Measurements from ENCODE around the gene TBC1D23.
"Not testable (repeated sequence)": the region's sequence is repeated elsewhere in the genome, so short reads cannot be mapped to it uniquely, and the experiment has no call there.

TBC1D23 gene

DNA sequence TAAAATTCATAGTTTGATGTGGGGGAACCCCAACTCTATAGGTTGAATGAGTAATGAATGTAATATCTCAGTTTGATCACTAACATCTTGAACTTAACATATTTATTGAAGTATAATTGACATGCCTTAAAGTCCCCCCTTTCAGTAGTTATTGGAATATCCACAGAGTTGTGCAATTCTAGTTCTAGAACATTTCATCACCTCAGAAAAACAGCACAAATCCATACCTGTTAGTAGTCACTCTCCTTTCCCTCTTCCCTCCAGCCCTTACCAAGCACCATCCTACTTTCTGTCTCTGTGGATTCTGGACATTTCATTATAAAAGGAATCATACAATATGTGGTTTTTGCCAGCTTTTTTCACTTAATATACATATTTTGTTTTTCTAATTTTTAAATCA, 65.0 kb downstream of the TBC1D23 start:
- Histone ChIP-seq H3K4me1 (ENCODE audit: insufficient read depth, low read length, poor library complexity, severe bottlenecking) (no peaks in the 10 kb centered on the region), H3K9me2 (replicated peaks; ENCODE audit: low read depth, low read length) (no peaks in the 10 kb centered on the region), H3K4me3 (ENCODE audit: low read length, poor library complexity, severe bottlenecking) (no peak overlapping the region), H3K79me2 (ENCODE audit: insufficient read depth, low read length) (no peaks in the 10 kb centered on the region), H3K36me3 (ENCODE audit: insufficient read depth, low read length) (peaks cover 15% of the 10 kb centered on the region; the same call in 1 of the 2 replicates), H3K9ac (ENCODE audit: low read depth, low read length, poor library complexity, severe bottlenecking) (no peak overlapping the region), H3K27me3 (ENCODE audit: insufficient read depth, low read length, poor library complexity, severe bottlenecking) (no peaks in the 10 kb centered on the region), H2AFZ (ENCODE audit: low read length) (no peak overlapping the region), H4K20me1 (ENCODE audit: insufficient read depth, low read length, poor library complexity, severe bottlenecking) (no peaks in the 10 kb centered on the region), H3F3A (ENCODE audit: low read depth) (no peaks in the 10 kb centered on the region), H3K4me2 (ENCODE audit: low read depth, low read length, poor library complexity, severe bottlenecking) (no peak overlapping the region), H3K9me3 (ENCODE audit: insufficient read depth, low read depth, low read length) (no peaks in the 10 kb centered on the region)
- no peak for TF ChIP-seq CTCF (conservative IDR thresholded peaks at IDR 0.05; ENCODE audit: low read length)
- TF ChIP-seq EZH2phosphoT487 (IDR thresholded peaks at IDR 0.05; ENCODE audit: borderline replicate concordance): no peak

GRCh38 chr3:100327377-100327776, 66.6 kb downstream of the TBC1D23 start:
- H4K20me1 ChIP-seq (ENCODE audit: insufficient read depth, low read length, poor library complexity, severe bottlenecking); H2AFZ ChIP-seq (ENCODE audit: low read length); H3K9ac ChIP-seq (ENCODE audit: low read depth, low read length, poor library complexity, severe bottlenecking); H3K9me2 ChIP-seq (replicated peaks; ENCODE audit: low read depth, low read length); H3K27me3 ChIP-seq (ENCODE audit: insufficient read depth, low read length, poor library complexity, severe bottlenecking); H3K9me3 ChIP-seq (ENCODE audit: insufficient read depth, low read depth, low read length); H3F3A ChIP-seq (ENCODE audit: low read depth); H3K4me2 ChIP-seq (ENCODE audit: low read depth, low read length, poor library complexity, severe bottlenecking); H3K79me2 ChIP-seq (ENCODE audit: insufficient read depth, low read length); H3K36me3 ChIP-seq (ENCODE audit: insufficient read depth, low read length); H3K4me1 ChIP-seq (ENCODE audit: insufficient read depth, low read length, poor library complexity, severe bottlenecking); H3K4me3 ChIP-seq (ENCODE audit: low read length, poor library complexity, severe bottlenecking): not testable (repeated sequence)

DNA sequence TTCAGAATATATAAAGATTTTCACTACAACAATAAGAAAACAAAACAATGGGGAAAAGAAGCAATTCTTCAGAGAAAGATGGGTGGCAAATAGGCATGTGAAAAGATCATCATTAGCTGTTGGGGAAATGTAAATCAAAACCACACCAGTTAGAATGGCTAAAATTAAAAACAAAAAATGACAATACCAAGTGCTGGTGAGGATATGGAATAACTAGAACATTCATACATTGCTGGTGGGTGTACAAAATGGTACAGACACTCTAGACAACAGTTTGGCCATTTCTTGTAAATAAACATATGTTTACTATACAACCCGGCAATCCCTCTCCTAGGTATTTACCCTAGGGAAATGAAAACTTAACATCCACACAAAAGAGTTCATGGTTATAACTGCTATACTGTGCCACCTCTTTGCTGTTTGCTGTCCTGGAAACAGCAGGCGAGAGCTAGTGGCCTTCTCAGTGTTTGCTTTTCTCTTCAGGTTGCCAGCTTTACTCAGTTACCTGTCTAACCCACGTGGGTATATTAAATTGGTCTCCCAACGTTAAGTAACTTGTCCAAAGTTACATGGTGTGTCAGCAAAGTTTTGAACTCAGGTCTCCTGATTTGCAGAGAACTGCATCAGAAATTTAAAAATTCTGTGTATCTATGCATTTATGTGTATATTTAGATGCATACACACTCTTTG, 69.2 kb downstream of the TBC1D23 start:
- peaks cover 8% of the 10 kb centered on the region; the same call in 1 of the 2 replicates for H3K36me3 ChIP-seq (ENCODE audit: insufficient read depth, low read length)
- H3K79me2 ChIP-seq (ENCODE audit: insufficient read depth, low read length): no peaks in the 10 kb centered on the region
- no peak overlapping the region for H3K4me3 ChIP-seq (ENCODE audit: low read length, poor library complexity, severe bottlenecking)
- H2AFZ ChIP-seq (ENCODE audit: low read length): no peak overlapping the region
- no peaks in the 10 kb centered on the region for H4K20me1 ChIP-seq (ENCODE audit: insufficient read depth, low read length, poor library complexity, severe bottlenecking)
- H3F3A ChIP-seq (ENCODE audit: low read depth): no peaks in the 10 kb centered on the region
- H3K4me2 ChIP-seq (ENCODE audit: low read depth, low read length, poor library complexity, severe bottlenecking): no peak overlapping the region
- no peaks in the 10 kb centered on the region for H3K27me3 ChIP-seq (ENCODE audit: insufficient read depth, low read length, poor library complexity, severe bottlenecking)
- H3K9ac ChIP-seq (ENCODE audit: low read depth, low read length, poor library complexity, severe bottlenecking): no peak overlapping the region
- no peaks in the 10 kb centered on the region for H3K9me2 ChIP-seq (replicated peaks; ENCODE audit: low read depth, low read length)
- TF ChIP-seq EZH2phosphoT487 (IDR thresholded peaks at IDR 0.05; ENCODE audit: borderline replicate concordance) (no peak), CTCF (conservative IDR thresholded peaks at IDR 0.05; ENCODE audit: low read length) (no peak)
- no peaks in the 10 kb centered on the region for H3K9me3 ChIP-seq (ENCODE audit: insufficient read depth, low read depth, low read length)
- peaks cover 5% of the 10 kb centered on the region for H3K4me1 ChIP-seq (ENCODE audit: insufficient read depth, low read length, poor library complexity, severe bottlenecking)

DNA sequence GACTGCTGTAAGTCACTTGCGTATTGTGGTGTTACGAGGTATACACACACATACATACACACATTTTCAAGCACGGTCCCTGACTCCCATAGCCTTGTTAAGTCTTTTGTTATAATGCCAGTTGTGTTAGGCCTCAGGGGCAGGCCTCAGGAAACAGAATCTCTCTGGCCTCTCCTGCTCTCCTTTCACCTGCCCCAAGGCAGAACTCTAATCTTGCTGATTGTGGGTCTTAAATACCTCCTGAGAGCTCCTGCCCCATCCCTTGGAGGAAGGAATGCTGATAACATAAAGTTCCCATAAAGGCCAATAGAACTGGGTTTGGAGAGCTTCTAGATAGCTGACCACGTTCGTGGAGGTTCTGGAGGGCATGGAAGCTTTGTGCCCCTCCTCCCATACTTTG, 69.9 kb downstream of the TBC1D23 start:
- H3K9ac ChIP-seq (ENCODE audit: low read depth, low read length, poor library complexity, severe bottlenecking): no peak overlapping the region
- no peaks in the 10 kb centered on the region for H4K20me1 ChIP-seq (ENCODE audit: insufficient read depth, low read length, poor library complexity, severe bottlenecking)
- H3K36me3 ChIP-seq (ENCODE audit: insufficient read depth, low read length): peaks cover 8% of the 10 kb centered on the region; the same call in 1 of the 2 replicates
- TF ChIP-seq EZH2phosphoT487 (IDR thresholded peaks at IDR 0.05; ENCODE audit: borderline replicate concordance): no peak
- H3K27me3 ChIP-seq (ENCODE audit: insufficient read depth, low read length, poor library complexity, severe bottlenecking): no peaks in the 10 kb centered on the region
- H2AFZ ChIP-seq (ENCODE audit: low read length): no peak overlapping the region
- peaks cover 11% of the 10 kb centered on the region for H3K4me1 ChIP-seq (ENCODE audit: insufficient read depth, low read length, poor library complexity, severe bottlenecking)
- H3F3A ChIP-seq (ENCODE audit: low read depth): no peaks in the 10 kb centered on the region
- H3K9me2 ChIP-seq (replicated peaks; ENCODE audit: low read depth, low read length): no peaks in the 10 kb centered on the region
- H3K79me2 ChIP-seq (ENCODE audit: insufficient read depth, low read length): peaks cover 6% of the 10 kb centered on the region
- H3K4me3 ChIP-seq (ENCODE audit: low read length, poor library complexity, severe bottlenecking): no peak overlapping the region
- H3K4me2 ChIP-seq (ENCODE audit: low read depth, low read length, poor library complexity, severe bottlenecking): no peak overlapping the region
- H3K9me3 ChIP-seq (ENCODE audit: insufficient read depth, low read depth, low read length): no peaks in the 10 kb centered on the region
